ENCODE data around the gene PCGF6.

- no peak for TF ChIP-seq CTCF (IDR thresholded peaks at IDR 0.05)
- TF ChIP-seq POLR2AphosphoS5 (IDR thresholded peaks at IDR 0.05), result no peak
Observed at GRCh38 chr10:103350175-103350516, 794 bp downstream of the PCGF6 start.
